ENCODE data around the gene NKAIN4.

Gene NKAIN4

DNA sequence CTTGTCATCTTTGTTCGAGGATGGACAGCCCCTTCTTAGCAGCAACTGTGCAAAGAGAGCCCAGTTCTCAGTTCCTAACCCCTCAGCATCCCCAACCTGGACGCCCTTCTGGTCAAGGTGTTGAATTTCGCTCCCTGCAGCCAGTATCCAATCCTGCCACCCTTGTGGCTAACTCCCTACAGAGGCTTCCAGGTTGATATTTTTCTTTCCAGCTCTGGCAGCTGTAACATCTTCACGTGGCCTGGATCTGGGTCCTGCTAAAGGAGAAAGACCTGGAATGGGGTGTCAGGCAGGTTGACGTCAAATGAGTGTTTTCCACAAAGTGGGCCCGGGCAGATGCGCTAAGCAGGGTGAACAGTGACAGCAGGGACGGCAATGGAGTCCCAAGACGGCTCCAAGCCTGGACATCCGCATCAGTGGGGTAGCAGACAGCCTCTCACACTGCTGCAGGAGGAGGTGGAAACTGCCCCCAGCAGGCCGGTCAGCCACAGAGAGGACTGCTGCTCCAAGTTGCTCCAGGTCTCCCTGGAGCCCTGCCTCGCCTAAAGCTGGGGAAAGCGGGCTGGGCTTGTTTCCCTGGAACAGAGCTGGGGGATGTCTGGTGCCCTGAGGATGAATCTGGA lies 37.3 kb downstream of the NKAIN4 start:
- DNase-seq: no peak

DNA sequence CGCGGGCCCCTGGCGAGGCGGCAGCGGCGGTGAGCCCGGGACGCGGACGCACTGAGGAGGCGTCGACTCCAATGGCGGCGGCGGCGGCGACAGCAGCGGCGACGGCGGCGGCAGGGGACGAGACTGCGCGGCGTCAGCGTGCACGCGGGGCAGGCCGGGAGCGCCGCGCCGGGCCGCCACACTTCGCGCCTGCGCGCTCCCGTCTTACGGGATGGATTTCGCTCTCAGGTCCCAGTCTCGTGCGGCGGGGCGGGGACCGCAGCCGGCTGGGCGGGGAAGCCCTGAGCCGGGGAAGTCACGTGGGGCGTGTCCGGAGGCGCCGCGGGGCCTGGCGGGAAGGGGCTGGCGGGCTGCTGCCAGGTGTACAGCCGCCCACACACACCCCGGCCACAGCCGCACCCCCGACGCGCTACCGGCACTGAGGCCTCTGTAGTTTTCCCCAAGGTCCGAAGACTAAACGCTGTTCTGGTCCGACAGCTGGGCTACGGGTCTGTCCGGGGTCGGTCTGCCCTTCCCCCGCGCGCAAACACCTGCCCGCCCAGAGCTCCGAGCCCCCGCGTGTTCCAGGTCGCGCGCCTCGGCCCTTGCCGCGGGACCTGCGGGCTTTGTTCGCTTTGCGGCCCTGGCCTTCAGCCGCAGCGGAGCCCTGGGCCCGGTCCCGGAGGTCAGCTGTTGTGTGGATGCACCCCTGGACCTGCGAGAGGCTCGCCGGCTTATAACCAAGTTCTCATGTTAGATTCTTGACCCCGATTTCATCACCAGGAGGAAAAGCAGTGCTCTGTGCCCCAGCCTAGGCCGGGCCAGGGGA lies 38.0 kb downstream of the NKAIN4 start, which contains the start of gene YTHDF1:
Gene YTHDF1, minus strand, starts transcription at position 91 of the 808 bp plus-strand sequence. CDS start 239 bp downstream, outside the sequence.
- peak; percentile 95 for DNase-seq

DNA sequence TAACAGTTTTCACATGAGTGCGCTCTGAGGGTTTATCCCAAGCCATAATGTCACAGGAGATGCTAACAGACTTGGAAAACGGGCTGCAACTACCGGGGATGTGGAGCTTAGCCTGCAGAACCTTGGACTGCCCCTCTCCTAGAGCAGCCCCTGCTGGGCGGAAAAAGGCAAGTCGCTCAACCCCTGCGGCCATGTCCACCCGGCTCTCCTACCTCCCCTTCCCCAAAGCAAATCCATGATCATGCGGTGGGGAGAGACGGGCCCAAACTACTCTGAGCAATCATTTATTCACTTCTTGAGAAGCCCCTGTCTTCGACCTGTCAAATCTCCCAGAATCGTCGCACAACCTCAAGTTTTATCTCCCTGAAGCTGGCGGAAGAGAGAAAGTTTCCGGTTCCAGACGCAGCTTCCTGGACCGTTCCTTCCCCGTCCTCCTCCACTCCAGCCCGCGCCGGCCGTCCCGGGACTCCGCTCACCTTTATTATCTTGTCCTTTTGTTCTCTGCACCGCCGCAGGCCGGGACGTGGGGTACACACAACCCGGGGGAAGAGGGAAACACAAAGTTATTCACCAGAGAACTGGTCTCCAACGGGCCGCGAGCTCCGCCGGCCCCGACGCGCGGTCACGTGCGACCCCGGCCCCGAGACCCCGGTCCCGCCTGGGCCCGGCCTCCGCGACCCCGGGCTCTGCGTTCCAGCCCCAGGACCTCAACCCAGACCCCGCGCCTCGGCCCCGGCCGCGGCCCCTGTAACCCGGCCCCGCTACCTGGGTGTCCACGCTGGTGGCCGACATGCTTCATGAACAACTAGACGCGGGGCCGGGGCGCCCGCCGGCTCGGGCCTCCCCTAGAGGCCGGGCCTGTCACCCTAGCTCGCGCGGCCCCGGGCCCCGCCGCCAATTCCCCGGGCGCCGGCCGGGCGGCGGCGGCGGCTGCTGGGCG lies 38.9 kb downstream of the NKAIN4 start:
- DNase-seq: peak; percentile 47

DNA sequence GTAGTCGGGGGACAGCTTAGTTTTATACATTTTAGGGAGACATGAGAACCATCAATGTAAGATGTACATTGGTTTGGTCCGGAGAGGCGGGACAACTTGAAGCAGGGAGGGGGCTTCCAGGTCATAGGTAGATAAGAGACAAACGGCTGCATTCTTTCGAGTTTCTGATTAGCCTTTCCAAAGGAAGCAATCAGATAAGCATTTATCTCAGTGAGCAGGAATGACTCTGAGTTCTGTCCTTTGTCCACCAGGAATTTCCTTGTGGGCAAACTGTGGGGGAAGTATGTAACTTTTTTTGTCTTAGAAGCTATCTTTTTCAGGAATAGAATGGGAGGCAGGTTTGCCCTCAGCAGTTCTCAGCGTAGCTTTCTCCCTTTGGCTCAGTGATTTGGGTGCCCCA lies 39.7 kb downstream of the NKAIN4 start:
- no peak for DNase-seq

DNA sequence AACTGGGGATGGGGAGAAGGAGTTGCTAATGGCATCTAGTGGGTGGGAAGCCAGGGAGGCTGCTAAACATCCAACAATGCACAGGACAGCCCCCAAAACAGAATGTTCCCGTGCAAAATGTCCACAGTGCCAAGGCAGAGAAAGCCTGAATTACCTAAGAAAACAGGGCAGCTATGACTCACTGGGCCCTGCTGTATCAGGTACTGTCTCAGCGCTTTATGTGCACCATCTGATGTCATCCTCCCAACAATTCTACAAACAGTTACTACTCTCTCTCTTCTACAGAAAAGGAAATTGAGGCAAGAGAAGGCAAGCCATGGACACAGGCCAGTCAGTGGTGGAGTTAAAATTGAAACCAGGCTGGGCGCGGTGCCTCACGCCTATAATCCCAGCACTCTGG lies 41.5 kb downstream of the NKAIN4 start:
- no peak for DNase-seq

DNA sequence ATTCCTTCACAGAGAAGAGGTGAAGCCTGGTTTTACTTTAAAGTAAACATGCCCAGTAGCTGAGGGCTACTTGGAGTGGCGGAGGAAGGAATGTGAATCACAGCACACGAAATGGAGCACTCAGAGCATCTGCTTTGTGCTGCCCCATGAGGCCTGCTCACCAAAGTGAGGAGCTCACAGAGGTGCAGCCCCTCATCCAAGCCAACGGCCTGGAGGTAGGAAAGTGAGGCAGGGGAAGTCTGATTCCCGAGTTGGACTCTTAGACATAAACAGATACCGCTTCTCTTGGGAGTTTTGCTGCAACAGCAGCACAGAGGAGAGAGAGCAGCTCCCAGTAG lies 41.9 kb downstream of the NKAIN4 start:
- no peak for DNase-seq

DNA sequence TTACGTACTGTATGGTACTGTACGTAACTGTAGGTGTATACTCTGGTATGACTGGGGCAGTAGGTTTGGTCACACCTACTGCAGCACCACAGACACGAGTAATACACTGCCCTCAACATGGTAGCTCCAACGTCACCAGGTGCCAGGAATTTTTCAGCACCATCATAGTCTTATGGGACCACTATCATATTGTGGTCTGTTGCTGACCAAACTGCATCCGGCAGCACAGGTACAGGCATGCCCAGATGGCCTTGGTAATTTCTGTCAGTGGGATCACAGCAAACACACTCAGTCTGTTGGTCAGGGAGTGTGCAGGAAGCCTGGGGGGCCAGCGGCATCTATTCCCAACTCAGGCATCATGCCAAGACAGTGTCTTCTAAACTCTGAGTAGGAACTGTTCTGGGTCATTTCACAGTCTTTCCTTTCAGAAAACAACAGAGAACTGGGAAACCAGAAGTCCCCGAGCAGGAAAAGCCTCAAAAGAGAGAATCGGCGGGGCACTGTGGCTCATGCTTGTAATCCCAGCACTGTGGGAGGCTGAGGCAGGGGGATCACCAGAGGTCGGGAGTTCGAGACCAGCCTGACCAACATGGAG lies 44.2 kb downstream of the NKAIN4 start:
- no peak for DNase-seq

DNA sequence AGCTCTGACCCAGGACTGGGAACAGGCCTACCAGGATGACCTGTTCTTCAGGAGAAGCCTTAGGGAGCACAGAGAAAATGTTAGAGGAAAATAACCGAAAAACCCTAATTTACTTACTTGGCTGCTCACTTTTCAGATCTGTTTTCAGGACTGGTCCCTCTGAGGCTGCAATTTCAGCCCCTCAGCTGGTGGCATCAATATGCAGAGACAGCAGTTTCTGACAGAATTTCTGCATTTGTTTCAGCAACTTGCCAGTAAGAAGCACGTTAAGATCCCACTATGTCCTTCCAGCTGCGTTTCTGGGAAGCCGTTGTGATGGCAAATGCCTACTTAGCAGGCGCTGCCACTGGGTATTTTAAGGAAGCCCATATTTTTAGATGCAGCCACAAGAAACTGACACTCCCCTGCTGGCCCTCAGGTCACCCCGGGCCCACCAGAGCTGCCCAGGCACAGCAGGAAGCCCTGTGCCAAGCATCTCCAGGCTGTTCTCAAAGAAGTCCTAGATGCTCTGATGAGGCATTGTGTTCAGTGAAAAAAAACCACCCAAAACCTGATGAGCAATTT lies 45.8 kb downstream of the NKAIN4 start:
- DNase-seq: no peak

DNA sequence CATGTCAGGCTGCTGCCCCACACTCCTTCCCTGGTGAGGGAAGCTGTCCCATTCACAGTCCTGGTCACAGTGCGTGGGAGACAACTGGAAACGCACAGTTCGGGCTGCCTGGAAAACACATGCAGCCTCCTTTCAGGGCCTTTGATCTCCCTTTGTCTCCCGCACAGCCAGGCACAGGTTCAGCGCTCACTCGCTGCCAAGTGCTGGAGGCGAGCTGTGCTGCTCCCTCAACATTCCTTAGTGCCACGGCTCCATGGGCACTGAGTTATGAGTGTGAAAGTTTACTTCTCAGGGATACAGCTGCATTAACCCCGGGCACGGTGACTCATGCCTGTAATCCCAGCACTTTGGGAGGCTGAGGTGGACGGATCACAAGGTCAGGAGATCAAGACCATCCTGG lies 47.4 kb downstream of the NKAIN4 start:
- no peak for DNase-seq

DNA sequence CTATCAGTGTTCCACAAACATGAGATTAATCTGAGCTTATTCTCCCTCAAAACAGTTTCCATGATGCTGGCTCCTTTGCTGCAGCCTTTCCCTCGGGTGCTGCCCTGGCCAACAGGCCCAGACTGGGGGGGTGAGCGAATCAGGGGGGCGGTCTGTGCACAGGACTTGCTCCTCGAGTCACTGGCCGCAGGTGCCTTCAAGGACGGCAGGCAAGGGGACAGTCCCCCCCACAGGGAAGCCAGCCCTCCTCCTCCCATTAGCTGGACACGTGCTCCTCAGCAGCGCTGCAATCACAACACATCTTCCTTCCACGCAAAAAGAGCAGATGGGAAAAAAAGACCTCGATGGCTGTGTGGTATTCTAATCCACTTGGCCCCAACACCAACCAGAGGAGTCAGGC lies 48.4 kb downstream of the NKAIN4 start:
- no peak for DNase-seq

DNA sequence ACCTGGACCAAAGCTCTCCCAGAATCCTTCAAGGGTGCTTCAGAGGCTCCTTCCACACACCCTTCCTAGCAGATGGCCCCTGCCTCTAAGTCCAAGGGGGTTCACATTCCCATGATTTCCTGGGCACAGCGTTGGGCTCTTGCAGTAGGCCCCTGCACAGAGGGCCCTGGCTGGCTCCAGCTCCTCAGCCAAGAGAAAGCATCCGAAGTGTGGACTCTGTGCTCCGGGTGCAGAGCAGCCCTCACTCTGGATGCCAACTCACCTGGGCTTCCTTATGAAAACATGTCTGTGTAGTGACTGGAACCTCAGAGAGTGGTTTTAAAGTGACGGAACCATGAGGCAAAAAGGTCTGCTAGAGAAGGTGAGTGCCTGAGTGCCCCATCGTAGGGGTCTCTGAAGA lies 49.9 kb downstream of the NKAIN4 start:
- DNase-seq: no peak

DNA sequence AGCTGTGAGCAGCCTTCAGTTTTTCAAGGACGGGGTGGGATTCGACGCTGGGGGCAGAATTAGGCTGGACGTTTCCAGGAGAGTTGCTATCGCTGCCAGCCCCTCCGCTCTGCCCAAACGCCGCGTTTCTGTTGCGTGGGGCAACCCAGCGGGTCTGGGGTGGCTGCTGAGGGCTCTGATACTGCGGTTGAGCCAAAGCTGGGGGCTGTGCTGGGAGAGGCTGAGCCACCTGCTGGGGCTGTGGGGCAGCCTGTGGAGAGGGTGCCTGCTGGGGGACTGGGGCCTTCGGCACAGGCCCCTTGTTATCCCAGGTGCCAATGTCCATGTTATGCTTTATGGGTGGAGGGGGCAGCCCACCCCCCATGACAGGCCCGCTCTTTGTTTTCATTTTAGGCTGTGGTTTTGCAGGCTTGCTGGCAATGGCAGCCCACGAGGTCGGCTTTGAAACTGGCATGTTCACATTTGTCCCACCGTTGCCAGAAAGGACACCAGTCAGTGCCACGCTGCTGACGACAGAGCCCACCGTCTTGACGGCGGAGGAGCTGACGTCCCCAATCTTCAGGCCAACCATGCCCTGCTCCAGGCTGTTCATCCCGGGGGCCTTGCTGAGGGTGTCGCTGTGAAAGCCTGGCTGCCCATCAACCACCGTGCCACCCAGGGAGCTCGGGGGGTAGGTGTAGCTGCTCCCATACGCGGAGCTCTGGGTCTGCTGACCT lies 51.3 kb downstream of the NKAIN4 start:
- no peak for DNase-seq

DNA sequence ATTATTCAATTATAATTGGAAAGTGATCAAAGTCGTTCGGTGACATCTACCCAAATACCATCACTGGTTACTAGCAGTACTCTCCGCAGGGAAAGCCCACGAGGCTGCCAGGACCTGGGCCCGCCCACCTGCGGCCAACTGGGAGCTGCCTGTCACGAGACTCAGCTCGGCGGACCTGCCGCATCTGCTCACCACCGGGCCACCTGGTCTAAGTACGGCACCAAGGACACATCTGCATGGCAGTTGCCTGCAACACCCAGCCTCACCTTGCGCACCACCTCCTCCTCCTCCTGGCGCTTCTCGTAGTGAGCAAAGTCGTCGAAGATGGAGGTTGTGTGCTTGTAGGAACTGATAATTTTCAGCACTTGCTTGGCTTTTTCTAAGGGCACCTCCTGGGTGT lies 52.2 kb downstream of the NKAIN4 start:
- no peak for DNase-seq

DNA sequence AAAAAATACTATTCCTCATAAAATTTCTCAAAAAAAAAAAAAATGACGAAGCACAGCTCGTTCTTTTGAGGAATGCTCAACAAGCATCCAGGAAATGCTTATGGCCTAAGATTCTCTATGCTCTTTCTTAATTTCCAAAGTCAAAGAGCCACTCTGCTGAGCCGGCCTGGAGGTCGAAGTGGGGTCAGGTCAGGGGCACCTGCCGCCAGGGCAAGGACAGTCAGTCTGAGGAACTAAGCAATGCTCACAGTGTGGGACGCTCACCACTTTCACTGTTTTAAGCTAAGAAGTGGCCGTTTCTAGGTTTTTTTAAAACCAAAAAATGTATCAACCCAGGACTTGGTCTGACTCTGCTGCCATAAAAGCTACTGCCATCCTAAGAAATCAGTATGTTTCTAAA lies 55.7 kb downstream of the NKAIN4 start:
- no peak for DNase-seq

DNA sequence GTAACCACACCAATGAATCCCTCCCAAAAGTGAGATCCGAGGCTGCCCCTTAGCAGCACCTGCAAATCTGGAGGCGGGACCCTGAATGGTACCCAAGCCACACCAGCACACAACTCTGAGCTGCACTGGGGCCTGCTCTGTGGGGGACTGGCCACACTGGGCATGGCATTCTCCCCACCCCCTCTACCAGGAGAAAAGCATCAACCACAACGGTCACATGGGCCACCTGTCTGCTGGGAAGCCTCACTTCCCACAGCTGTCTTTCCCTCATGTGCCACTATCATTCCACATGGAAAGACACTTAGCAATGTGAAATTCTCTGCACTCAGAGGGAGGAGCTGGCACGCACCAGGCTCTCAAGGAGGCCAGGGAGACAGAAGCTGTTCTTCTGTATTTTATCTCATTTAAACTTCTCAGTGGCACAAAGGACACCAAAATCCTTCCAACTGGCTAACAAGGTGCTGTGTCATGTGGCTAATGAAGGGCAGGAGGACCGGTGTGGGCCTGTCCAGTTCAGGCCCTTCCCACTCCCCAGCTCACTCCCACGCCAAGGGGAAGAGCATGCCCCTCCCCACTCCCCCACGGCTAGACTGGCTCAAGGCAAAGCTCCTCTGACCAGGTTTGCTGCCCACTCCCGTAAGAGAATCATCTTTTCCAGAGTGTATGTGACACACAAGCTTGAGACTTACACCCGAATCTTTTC lies 57.3 kb downstream of the NKAIN4 start:
- no peak for DNase-seq

DNA sequence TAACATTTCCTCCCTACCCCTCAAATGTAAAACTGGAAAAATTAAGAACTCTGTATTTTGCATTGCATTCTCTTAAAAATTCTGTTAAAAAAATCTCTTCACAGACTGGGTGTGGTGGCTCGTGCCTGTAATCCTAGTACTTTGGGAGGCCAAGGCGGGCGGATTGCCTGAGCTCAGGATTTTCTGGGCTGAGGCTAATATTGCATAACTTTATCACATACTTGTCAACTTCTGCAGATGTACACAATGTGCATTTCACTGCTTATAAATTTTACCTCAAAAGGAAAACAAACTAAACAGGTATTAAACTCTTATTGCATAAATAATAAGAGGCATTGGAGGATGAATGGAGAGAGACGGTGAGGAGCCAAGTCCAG lies 59.5 kb downstream of the NKAIN4 start:
- no peak for DNase-seq

DNA sequence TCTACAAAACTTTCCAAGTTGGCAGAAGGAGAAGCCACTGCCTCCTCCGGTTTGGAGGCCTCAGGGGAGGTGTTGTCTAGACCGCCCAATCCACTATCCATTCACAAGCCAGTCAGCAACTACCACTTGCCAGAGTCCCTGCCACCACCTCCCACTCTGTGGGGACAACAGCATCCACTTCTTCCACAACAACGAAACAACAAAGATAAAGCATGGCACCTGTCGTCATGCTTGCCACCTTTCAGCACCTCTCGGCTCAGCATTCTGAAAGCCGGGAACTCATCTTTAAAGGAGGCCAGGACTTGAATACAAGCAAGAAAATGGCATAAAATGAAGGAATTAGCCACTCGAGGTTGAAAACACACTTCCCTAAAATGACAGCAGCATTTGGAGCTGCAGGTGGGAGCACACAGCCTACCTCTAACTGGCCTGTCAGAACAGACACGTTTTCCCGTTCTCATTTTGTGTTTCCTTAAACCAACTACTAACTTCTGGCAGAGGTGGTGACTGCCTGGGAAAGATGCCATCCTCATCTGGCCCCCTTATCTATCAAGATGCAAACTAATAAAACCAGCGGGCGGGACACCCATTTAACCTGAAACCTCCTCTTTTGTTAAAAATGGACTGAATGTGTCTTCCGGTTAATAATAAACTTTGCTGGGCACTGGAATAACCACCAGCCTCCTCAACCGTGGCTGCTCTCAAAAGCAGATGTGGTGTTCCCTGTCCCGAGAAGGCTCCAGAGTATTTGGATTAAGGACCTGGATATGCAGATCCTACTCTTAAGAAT lies 60.1 kb downstream of the NKAIN4 start:
- no peak for DNase-seq

DNA sequence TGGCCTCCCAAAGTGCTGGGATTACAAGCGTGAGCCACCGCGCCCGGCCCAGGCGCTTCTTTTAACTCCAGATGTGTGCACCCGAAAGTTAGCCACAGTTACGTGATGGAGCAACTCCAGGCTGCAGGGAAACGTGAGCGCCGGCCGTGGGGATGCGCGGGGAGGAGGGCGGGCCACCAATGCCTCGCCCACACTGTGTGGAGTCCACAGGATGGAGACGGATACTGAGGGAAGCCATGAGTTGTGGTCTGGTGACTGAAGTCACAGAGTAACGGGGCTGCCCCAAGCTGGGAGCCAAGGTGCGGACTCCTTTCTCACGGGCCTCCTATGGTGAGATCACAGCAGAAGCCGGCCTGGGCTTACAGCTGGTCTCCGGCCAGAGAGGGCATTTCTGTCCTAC lies 61.5 kb downstream of the NKAIN4 start:
- no peak for DNase-seq

DNA sequence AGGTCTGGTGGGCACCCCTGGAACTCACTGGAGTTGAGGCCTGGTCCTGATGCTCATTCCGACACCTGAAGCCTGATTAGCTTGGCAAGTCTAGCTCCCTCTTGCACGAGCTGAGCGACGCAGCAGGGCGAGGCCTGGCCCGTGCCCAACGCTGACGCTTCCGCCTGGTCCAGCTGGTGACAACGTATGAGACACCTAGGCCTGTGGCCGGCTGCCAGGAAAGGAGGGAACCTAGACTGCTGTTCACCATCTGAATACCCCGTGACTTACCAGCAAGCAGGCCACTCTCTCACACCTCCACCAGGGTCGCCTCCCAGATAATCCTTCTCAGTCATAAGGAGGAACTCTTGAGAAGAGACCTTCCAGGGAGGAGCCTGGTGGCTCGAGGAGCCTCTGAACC lies 62.9 kb downstream of the NKAIN4 start:
- no peak for DNase-seq

DNA sequence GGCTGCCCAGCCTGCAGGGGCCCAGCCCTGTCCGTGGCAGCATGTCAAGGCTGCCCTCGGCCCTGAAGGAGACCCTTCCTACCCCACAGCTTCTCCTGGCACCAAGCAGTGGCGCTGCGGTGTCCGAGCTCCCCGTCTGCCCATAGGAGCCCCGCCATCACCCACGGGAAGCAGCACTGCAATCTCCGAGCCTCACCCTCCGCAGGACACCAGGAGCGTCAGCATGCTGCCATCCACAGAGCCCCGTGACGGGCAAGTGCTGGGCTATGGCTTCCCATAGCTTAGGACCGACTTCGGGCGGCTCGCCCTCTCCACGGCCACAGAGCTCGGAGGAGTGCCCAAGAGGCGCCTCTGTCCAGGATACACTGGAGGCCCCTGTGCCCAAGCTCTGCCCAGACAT lies 63.4 kb downstream of the NKAIN4 start:
- no peak for DNase-seq
